Measurements from ENCODE around the gene APCDD1L.

DNA sequence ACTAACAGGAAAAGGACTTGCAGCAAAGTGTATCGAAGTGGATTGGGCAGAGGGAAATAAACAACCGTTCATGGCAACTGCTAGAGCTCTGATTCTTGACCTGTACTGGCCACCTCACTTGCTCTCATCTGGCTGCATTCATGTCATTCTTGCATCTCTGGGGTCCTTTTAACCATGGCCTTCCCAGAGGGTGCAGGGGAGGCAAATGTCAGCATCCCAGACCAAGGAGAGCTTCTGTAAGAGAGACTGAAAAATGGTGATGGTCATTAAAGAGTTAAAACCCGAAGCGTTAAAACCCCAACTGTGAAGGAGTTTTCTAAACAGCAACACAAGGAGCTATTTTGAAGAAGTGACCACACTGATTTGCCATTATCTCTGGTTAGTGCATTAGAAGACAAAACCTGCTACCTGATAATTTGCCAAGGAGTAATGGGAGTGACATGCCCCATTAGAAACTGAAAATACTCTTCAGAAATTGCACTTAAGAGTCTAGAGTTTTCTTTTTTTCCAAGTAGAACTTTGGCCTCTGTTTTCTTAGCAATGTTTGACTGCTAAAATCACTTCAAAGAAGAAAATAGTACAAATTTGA is 62.4 kb downstream of the APCDD1L start:
- TF ChIP-seq POLR2A (IDR thresholded peaks at IDR 0.05) (no peak), POLR2AphosphoS5 (IDR thresholded peaks at IDR 0.05) (no peak), EP300 (IDR thresholded peaks at IDR 0.05) (no peak)
- TF ChIP-seq, protein P1, sequence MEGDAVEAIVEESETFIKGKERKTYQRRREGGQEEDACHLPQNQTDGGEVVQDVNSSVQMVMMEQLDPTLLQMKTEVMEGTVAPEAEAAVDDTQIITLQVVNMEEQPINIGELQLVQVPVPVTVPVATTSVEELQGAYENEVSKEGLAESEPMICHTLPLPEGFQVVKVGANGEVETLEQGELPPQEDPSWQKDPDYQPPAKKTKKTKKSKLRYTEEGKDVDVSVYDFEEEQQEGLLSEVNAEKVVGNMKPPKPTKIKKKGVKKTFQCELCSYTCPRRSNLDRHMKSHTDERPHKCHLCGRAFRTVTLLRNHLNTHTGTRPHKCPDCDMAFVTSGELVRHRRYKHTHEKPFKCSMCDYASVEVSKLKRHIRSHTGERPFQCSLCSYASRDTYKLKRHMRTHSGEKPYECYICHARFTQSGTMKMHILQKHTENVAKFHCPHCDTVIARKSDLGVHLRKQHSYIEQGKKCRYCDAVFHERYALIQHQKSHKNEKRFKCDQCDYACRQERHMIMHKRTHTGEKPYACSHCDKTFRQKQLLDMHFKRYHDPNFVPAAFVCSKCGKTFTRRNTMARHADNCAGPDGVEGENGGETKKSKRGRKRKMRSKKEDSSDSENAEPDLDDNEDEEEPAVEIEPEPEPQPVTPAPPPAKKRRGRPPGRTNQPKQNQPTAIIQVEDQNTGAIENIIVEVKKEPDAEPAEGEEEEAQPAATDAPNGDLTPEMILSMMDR (IDR thresholded peaks at IDR 0.05): no peak

Data from suprapubic skin (tissue), 4 donors.